ENCODE results near the gene ANK3.

ANK3 gene

GRCh38 chr10:60375293-60376004 lies 14.2 kb downstream of the ANK3 start:
- TF ChIP-seq CTCF (IDR thresholded peaks at IDR 0.05): no peak

GRCh38 chr10:60374836-60375235 lies 14.8 kb downstream of the ANK3 start:
- no peak for TF ChIP-seq CTCF (IDR thresholded peaks at IDR 0.05)

- no peak for TF ChIP-seq CTCF (IDR thresholded peaks at IDR 0.05)
Observed at GRCh38 chr10:60372436-60372835, 17.2 kb downstream of the ANK3 start.

- no peak for TF ChIP-seq CTCF (IDR thresholded peaks at IDR 0.05)
Observed at GRCh38 chr10:60369547-60369930, 20.1 kb downstream of the ANK3 start.

GRCh38 chr10:60368875-60369546 lies 20.7 kb downstream of the ANK3 start:
- TF ChIP-seq CTCF (IDR thresholded peaks at IDR 0.05): no peak

- TF ChIP-seq CTCF (IDR thresholded peaks at IDR 0.05): no peak
Observed at GRCh38 chr10:60367901-60368300, 21.8 kb downstream of the ANK3 start.

- TF ChIP-seq CTCF (IDR thresholded peaks at IDR 0.05): no peak
Observed at GRCh38 chr10:60367431-60367830, 22.2 kb downstream of the ANK3 start.

Data from LNCAP (cell line).